ENCODE data around the gene PRDM16. TPM values are rescaled to one million over a fixed set of nuclear protein-coding genes. Genes with fewer than 3 reads are reported as not detected.
"Not testable (repeated sequence)": the region's sequence is repeated elsewhere in the genome, so short reads cannot be mapped to it uniquely, and the experiment has no call there.

Gene PRDM16
- total RNA-seq, 1 donor from 2014 or later, result 0.43 TPM

DNA sequence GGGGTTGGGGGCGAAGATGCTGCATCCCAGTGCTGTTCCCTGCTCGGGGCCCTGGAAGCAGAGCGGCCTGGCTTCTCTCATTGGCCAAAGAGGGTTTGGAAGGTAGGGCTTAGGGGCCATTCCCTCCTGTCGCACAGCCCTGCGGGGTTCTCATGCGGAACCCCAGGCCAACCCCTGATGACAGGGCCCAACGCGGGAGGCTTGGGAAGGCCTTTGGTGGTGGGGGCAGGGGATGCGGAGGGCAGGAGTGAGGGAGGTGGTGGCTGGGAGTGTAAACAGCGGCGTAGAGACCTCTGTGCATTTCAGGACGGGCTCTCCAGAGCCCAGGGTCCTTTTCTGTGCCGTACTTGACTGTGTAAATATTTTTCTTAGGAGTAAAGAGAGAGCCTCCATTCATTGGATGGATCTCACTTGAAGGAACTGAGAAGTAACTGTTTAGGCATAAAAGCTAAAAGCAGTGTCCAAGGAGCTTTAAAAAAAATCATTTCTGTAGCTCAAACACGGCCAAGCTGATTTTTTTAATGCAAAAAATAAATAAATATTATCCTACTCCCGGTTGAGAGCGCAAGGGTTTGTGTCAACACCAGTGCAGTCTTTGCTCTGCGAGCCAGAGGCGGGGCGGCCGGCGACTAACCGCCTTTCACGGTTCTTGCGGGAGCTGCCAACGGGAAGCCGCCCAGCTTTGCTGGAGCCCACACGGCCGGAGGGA, 169.1 kb downstream of the PRDM16 start:
- H4K20me1 ChIP-seq (ENCODE audit: insufficient read depth, low read length), result no peaks in the 10 kb centered on the region
- no peak for TF ChIP-seq EZH2 (IDR thresholded peaks at IDR 0.05; ENCODE audit: insufficient read depth, low read length)
- TF ChIP-seq, protein P1, sequence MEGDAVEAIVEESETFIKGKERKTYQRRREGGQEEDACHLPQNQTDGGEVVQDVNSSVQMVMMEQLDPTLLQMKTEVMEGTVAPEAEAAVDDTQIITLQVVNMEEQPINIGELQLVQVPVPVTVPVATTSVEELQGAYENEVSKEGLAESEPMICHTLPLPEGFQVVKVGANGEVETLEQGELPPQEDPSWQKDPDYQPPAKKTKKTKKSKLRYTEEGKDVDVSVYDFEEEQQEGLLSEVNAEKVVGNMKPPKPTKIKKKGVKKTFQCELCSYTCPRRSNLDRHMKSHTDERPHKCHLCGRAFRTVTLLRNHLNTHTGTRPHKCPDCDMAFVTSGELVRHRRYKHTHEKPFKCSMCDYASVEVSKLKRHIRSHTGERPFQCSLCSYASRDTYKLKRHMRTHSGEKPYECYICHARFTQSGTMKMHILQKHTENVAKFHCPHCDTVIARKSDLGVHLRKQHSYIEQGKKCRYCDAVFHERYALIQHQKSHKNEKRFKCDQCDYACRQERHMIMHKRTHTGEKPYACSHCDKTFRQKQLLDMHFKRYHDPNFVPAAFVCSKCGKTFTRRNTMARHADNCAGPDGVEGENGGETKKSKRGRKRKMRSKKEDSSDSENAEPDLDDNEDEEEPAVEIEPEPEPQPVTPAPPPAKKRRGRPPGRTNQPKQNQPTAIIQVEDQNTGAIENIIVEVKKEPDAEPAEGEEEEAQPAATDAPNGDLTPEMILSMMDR (IDR thresholded peaks at IDR 0.05; ENCODE audit: insufficient read depth, low read depth, low read length), result no peak
- H3K9me3 ChIP-seq (ENCODE audit: insufficient read depth, low read depth, low read length), result no peaks in the 10 kb centered on the region
- H3K4me3 ChIP-seq (ENCODE audit: insufficient read depth, low read depth, low read length), result no peak overlapping the region
- no peaks in the 10 kb centered on the region for H3K36me3 ChIP-seq (ENCODE audit: insufficient read depth, low read length)
- Mint-ChIP-seq H3K9me3 (ENCODE audit: unreplicated experiment) (peaks cover 2% of the 10 kb centered on the region), H3K4me3 (ENCODE audit: unreplicated experiment) (no peak overlapping the region), H3K27ac (ENCODE audit: unreplicated experiment) (no peak overlapping the region), H3K4me1 (ENCODE audit: low read depth, unreplicated experiment) (no peaks in the 10 kb centered on the region), H3K27me3 (ENCODE audit: low read depth, unreplicated experiment) (peaks cover 32% of the 10 kb centered on the region), H3K36me3 (ENCODE audit: low read depth, unreplicated experiment) (no peaks in the 10 kb centered on the region)
- H3K27me3 ChIP-seq (ENCODE audit: insufficient read depth, low read length), result no peaks in the 10 kb centered on the region
- H3K4me2 ChIP-seq (ENCODE audit: low read length), result no peak overlapping the region
- H3K9ac ChIP-seq (ENCODE audit: low read length), result no peak overlapping the region
- no peak for DNase-seq (ENCODE audit: low read depth)
- H3K79me2 ChIP-seq (ENCODE audit: insufficient read depth, low read length), result no peaks in the 10 kb centered on the region
- no peak overlapping the region for H3K27ac ChIP-seq (ENCODE audit: low read depth, low read length)
- FAIRE-seq, result no peak
- H2AFZ ChIP-seq (ENCODE audit: low read depth, low read length), result no peak overlapping the region
- no peaks in the 10 kb centered on the region for H3K4me1 ChIP-seq (ENCODE audit: insufficient read depth, low read length)

DNA sequence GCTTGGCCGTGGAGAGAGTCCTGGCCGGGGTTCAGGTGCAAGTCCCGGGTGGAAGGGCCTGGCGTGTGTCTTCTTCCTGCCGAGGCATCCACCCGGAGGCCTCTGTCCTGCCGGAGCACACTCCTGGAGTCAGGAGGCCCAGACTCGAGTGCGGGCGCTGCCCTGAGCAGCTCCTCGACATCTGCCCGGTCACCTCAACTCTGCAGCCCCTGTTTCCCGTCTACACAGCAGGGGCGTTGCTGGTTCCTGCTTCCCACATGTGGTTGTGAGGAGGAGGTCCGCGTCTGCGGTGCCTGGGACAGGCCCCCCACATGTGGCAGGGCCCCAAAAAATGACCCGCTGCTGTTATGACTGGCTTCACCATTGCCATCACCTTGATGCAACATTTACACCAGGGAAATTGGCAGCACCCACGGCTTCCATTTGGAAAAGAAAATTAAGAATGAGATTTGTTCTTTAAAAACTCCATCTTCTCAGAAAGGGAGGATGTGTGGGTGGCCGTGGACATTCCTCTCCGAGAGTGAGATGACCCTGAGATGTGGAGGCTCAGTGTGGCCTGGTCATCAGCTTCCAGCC, 169.8 kb downstream of the PRDM16 start:
- H3K4me3 Mint-ChIP-seq (ENCODE audit: unreplicated experiment), result no peak overlapping the region

DNA sequence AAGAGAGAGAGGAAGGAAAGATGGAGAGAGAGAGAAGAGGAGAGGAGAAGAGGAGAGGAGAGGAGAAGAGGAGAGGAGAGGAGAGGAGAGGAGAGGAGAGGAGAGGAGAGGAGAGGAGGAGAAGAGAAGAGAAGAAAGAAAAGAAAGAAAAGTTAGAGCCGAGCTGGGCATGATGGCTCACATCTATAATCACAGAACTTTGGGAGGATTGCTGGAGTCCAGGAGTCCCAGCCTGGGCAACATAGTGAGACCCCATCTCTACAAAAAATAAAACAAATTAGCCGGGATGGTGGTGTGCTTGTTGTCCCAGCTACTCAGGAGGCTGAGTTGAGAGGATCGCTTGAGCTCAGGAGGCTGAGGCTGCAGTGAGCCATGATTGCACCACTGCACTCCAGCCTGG, 171.0 kb downstream of the PRDM16 start:
- not testable (repeated sequence) for H3K36me3 ChIP-seq (ENCODE audit: insufficient read depth, low read length); FAIRE-seq; H3K9ac ChIP-seq (ENCODE audit: low read length); DNase-seq (ENCODE audit: low read depth); H3K4me1 ChIP-seq (ENCODE audit: insufficient read depth, low read length); H3K9me3 Mint-ChIP-seq (ENCODE audit: unreplicated experiment); H3K4me3 ChIP-seq (ENCODE audit: insufficient read depth, low read depth, low read length); H3K27me3 ChIP-seq (ENCODE audit: insufficient read depth, low read length); H3K4me1 Mint-ChIP-seq (ENCODE audit: low read depth, unreplicated experiment); H3K36me3 Mint-ChIP-seq (ENCODE audit: low read depth, unreplicated experiment); H3K79me2 ChIP-seq (ENCODE audit: insufficient read depth, low read length); H3K27ac ChIP-seq (ENCODE audit: low read depth, low read length); H3K4me2 ChIP-seq (ENCODE audit: low read length); H3K4me3 Mint-ChIP-seq (ENCODE audit: unreplicated experiment); H2AFZ ChIP-seq (ENCODE audit: low read depth, low read length); H4K20me1 ChIP-seq (ENCODE audit: insufficient read depth, low read length); H3K9me3 ChIP-seq (ENCODE audit: insufficient read depth, low read depth, low read length); H3K27ac Mint-ChIP-seq (ENCODE audit: unreplicated experiment)
- peaks cover 29% of the 10 kb centered on the region for H3K27me3 Mint-ChIP-seq (ENCODE audit: low read depth, unreplicated experiment)

More for the DNA sequence above, 169.8 kb downstream of the PRDM16 start:
- Mint-ChIP-seq H3K27ac (ENCODE audit: unreplicated experiment) (no peak overlapping the region), H3K9me3 (ENCODE audit: unreplicated experiment) (peaks cover 2% of the 10 kb centered on the region), H3K36me3 (ENCODE audit: low read depth, unreplicated experiment) (no peaks in the 10 kb centered on the region), H3K27me3 (ENCODE audit: low read depth, unreplicated experiment) (peaks cover 32% of the 10 kb centered on the region), H3K4me1 (ENCODE audit: low read depth, unreplicated experiment) (no peaks in the 10 kb centered on the region)
- Histone ChIP-seq H3K9me3 (ENCODE audit: insufficient read depth, low read depth, low read length) (no peaks in the 10 kb centered on the region), H3K9ac (ENCODE audit: low read length) (no peak overlapping the region), H3K27ac (ENCODE audit: low read depth, low read length) (no peak overlapping the region), H3K4me1 (ENCODE audit: insufficient read depth, low read length) (no peaks in the 10 kb centered on the region), H3K27me3 (ENCODE audit: insufficient read depth, low read length) (no peaks in the 10 kb centered on the region), H2AFZ (ENCODE audit: low read depth, low read length) (no peak overlapping the region), H3K4me3 (ENCODE audit: insufficient read depth, low read depth, low read length) (no peak overlapping the region), H3K36me3 (ENCODE audit: insufficient read depth, low read length) (no peaks in the 10 kb centered on the region), H4K20me1 (ENCODE audit: insufficient read depth, low read length) (no peaks in the 10 kb centered on the region), H3K4me2 (ENCODE audit: low read length) (no peak overlapping the region), H3K79me2 (ENCODE audit: insufficient read depth, low read length) (no peaks in the 10 kb centered on the region)
- FAIRE-seq (no peak), DNase-seq (ENCODE audit: low read depth) (no peak)
- TF ChIP-seq EZH2 (IDR thresholded peaks at IDR 0.05; ENCODE audit: insufficient read depth, low read length), result no peak
- TF ChIP-seq, protein P1 (IDR thresholded peaks at IDR 0.05; ENCODE audit: insufficient read depth, low read depth, low read length), result no peak

Data from astrocyte (in vitro differentiated cells and primary cell).